ENCODE results near the gene KLHDC3.

Gene KLHDC3, protein sequence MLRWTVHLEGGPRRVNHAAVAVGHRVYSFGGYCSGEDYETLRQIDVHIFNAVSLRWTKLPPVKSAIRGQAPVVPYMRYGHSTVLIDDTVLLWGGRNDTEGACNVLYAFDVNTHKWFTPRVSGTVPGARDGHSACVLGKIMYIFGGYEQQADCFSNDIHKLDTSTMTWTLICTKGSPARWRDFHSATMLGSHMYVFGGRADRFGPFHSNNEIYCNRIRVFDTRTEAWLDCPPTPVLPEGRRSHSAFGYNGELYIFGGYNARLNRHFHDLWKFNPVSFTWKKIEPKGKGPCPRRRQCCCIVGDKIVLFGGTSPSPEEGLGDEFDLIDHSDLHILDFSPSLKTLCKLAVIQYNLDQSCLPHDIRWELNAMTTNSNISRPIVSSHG

DNA sequence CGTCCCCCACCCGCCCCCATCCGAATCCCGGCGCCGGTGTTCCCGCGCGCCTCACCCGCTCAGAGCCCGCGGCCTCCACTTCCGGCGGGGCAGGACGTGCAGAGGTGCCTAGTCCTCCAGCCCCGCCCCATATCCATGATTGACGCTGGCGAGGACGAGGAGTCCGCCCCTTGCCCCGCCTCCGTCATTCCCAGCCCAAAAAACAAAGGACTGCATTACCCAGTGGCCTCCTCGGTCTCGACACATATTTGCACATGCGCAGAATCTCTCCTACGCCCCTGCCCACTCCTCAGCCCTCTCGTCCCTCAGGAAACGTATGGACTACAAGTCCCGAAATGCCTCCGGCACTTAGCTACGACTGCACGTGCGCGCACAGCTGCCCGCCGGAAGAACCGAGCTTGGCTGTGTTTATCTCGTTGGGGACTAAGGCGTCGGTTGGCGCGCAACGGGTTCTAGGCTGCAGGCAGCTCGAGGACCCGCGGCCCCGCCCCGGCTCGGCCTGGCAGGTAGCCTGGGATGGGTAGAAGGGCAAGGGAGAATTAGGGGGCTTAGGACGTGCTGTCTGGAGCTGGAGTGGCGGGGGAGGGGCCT, at the start of gene KLHDC3, which contains the start of gene MEA1:
TSS of gene KLHDC3 (plus strand) at position 407 of the 591 bp plus-strand sequence. CDS start 2,944 bp downstream, outside the sequence.
TSS of gene MEA1 (minus strand) at position 104 of the 591 bp plus-strand sequence. CDS start 133 bp downstream, outside the sequence.
- DNase-seq (ENCODE audit: low spot score): peak; percentile 99

DNA sequence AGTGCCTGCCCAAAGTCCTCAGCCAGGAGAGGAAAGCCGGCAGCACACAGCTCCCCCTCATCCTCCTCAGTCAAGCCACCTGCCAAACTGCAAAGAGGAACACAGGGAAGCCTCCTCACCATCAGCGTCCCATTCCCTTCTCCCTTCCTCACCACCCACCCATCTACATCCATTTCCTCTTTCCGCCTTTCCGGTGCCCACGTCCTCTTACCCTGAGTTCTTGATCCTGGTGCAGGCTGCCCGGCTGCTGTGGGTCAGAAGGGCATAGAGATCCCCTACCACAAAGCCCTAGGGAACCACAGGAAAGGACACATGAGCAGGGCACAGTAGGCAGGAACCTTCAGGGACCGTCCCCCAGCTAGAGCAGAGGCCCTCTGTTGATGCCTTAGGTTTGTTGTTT, 47.5 kb upstream of the KLHDC3 start:
- no peak for DNase-seq (ENCODE audit: low spot score)

DNA sequence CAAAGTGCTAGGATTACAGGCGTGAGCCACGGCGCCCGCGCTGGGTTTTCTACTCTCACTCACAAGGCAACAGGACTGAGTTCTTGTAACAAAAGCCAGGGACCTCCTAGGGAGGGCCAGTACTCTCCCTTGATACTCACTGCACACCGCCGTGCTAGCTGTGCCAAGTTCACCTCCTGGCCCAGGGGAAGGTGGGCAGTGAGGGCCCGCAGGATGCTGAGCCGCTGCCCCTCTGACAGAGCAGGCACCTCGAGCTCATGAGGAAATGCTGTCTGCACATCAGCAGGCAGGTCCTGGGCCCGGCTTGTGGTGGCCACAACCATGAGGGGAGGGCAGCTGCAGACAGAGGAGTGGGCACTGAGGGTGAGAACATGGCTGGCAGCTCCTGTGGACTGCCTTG, 46.8 kb upstream of the KLHDC3 start:
- DNase-seq (ENCODE audit: low spot score): no peak

DNA sequence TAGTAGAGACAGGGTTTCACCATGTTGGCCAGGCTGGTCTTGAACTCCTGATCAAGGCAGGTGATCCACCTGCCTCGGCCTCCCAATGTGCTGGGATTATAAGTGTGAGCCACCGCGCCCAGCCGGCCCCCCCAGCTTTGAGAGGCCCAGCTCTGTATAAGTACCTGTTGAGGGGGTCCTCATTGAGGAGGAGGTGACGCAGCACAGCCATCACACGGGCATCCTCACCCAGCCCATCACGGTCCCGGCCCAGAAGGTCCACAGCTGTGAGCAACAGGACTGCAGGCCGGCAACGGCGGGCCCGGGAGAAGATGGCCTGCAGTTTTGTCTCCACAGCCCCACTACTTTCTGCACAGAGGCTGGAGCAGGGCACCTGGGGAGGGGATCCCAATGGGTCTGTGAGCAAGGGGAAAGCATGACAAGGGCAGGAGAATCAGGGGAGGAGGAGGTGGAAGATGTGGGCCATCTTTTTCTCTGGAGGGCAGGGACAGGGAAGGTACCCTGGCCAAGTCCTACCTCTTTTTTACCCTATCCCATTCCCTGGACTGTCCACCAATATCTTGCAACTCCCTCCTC, 45.8 kb upstream of the KLHDC3 start:
- DNase-seq (ENCODE audit: low spot score): no peak

DNA sequence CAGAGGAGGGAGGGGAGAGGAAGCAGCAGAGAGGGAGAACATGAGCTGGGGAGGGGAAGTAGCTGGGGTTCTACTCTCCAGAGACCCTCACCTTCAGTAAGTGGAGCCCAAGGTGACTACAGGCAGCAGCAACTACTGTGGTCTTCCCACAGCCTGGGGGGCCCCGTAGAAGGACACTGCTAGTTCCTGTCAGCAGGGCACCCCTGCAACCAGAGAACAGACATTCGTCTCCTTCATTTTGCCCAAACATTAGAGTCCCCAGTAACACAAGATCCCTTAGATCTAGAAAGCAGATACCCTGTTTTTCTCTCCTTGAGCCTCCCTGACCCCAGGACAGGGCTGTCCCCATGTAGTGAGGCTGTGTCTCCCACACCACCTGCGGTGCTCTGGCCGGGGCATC, 45.3 kb upstream of the KLHDC3 start:
- no peak for DNase-seq (ENCODE audit: low spot score)

DNA sequence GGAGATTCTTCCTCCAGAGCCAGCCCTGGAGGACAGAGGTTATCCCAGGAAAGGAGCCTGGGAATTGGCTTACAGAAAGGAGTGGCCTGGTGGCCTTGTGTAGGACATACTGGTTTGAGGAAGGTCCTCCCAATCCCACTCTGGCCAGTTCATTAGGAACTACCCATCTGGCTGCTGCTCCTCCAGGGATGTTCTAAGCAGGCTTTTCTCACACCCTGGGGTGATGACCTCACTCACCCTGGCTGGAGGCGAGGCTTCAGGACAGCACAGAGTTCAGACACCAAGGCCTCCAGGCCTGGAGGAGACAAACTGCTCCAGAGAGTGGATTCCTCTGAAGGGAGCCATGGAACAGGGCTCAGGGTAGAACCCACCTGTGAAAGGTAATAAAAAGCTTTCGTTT, 44.6 kb upstream of the KLHDC3 start:
- DNase-seq (ENCODE audit: low spot score): no peak

DNA sequence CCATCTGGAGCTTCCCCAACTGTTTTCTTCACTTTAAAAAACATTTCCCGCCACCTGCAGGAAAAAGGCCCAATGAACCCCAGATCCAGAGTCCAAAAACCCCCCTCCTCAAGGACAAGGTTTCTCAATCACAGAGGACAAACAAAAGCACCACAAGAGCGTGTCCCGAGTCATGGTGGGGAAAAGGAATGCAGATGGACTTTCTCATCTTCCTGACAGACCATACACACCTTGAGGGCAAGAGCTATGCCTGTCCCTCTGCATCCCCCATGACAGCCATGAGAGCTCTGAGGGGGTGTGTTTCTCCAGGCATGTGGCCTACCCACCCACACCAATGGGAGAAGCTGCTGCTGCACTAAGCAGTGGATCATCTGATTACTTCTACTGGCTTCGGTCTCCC, 44.1 kb upstream of the KLHDC3 start:
- no peak for DNase-seq (ENCODE audit: low spot score)

DNA sequence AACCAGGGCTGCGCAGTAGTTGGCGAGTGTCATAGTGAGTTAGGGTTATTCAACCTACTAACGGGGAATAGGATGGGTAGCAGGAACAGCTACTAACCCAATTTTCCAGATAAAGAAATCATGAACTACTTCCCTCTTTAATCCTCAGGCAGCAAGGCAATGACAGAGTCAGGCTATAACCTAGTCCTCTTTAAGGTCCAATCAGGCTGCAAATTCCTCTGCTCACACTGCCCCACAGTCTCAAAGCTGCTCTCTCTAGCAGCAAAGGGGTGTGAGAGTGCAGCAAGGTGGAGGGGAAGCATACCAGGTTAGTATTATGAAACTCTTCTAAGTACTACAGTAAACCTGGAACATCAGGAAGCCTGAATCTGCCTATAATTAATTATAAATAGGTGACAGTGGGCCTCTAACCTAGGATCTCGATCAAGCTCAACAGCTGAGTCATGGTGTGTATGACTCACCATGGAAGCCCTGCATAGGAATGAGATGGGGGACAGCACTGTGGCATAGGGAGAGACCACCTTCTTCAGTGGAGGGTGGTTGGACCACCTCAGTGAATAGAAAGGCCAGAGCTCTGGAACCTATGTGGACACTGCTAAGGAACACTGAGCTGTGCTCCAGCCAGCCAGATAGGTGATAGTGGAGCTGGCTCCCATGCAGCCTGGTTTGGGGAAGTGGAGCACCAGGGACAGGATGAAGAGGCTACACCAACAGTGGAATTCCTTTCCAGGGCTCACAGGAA, 43.0 kb upstream of the KLHDC3 start:
- DNase-seq (ENCODE audit: low spot score): peak; percentile 37

DNA sequence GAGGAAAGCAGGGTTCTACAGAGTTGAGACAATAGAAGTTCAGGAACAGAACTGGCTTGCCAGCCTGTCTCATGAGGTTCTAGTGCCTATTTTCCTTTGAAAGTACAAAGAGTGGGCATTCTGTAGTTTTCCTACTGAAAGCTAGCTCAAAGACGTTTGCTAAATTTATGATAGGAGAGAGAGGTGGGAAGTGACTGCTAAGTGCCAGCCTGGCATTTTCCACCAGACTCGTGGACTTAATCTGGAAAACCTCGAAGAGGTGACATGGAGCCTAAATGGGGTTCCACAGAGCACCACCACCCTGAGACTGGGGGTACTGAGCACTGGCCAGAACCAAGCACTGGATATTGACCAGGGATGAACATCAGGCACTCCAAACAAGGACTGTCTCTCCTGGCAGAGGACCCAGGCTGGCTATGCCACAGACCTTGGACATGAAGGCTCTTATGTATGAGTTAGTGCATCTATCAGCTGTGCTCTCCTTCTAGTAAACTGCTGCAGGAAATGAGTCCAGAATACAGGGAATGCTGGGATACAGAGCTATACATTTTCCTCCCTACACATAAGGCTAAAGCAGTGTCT, 42.2 kb upstream of the KLHDC3 start:
- DNase-seq (ENCODE audit: low spot score): no peak

DNA sequence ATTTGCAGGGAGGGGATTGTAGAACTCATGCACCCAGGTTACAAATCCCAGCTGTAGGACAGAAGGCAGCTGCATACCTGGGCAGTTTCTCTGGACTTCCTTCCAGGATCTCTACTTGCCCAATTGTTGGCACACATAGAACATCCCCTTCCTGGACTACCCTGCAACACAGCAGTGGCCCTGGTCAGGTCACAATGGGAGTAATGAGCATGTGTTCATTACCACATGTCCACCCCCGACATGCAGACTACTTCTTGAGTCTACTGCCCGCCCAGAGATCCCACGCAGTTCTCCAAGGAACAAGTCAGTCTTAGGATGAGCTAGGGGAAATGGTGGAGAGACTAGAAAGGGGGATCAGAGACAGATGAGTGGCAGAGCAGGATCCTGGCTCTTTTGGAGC, 40.1 kb upstream of the KLHDC3 start:
- DNase-seq (ENCODE audit: low spot score): no peak

DNA sequence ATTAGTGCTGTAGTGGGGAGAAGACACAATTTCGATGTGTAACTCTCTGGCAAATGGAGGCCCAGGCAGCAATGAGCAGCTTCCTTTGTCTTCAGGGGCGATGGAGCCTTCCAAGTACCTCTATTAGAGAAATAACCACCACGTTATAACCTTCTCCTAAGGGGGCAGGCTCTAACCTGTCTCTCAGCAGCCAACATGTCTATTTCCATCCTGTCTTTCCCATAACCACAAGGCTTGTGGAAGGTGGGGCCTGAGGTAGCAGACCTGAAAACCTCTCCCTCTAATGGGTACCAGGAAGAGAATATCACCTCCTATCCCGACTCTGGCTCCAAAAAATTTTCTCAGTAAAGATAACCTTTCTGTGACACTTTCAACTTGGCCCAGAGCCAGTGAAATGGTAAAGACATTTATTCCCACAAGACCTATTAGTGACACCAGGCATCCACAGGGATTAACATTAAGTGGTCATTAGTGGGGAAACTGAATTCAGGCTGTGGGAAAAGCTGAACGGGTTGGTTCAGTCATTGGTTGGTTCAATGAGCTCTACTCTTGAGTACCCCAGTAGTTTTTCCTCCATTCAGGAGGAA, 39.0 kb upstream of the KLHDC3 start:
- no peak for DNase-seq (ENCODE audit: low spot score)

DNA sequence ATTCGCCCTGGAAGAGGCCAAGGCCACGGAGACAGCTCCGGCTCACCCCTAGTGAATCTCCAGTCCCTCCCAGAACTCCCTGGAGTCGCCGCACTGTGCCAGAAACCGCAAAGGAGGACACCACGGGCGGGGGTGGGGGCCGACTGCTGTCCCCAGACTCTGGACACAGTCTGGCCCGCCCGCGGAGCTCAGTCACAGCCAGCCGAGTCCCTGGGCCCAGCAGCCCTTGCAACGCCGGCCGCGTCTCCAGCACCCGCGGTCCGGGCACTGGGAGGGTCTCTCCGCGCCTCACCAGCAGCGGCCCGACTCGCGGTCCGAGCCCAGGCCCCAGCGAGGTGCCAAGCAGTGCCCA, 35.6 kb upstream of the KLHDC3 start:
- DNase-seq (ENCODE audit: low spot score): peak; percentile 60

DNA sequence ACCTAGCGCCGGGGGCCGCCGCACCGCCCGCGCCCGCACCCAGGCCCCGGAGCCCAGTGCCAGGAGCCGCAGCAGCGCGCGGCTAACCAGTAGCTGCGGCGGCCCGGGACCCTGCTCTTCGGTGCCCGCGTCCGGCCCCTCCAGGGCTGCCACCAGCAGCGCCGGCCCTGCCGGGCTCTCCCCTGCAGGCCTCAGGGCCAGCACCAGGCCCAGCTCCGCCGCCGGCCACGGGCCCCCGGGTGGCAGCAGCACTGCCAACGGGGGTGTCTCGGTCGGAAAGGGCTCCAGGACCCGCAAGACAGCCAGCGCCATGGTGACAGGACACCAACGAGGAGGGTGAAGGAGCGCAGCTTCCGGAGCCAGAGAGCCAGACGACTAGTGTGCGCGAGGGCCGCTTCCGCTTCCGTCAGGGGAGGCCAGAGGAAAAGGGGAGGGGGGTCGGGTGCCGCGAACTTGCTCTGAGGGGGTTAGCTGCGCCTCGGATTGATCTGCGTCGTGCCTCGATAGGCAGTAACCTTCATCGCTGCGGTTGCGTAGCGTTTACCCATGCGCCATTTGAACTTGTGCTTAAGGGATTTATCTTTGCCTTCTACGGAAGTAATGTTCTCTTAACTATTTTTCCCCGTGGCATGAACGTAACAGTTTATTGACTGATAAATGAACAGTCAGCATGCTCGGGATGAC, 35.1 kb upstream of the KLHDC3 start, which contains the start of gene PEX6:
TSS of gene PEX6 (minus strand) at position 343 of the 684 bp plus-strand sequence. CDS start at position 312, 31 bp downstream.
- DNase-seq (ENCODE audit: low spot score): peak; percentile 88

DNA sequence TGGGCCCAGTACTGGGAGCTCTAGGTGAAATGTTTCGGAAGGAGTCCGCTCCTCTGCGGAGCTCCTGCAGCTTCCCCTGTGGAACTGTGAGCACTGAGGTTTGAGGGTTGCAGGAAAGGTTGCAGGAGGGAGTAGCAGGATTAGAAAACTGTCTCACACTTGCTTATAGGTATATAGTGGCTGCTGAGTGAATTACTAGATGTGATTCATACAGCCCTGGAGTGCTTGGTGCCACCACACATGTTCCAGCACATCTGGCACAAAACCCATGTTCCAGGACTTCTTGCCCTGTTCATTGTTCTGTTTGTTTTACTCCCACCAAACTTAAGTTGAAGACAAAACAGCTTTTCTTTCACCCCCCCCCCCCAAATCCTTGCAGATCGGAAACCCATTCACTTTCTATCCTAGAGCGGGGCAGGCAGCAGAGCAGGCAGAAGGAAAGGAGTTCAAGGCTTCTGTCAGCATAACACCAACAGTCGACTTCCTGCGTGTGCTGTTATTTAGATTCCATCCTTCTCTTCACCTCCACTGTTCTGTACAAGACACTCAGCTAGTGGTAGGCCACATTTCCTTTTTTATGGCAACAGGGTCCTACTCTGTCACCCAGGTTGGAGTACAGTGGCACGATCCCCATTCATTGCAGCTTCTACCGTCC, 34.4 kb upstream of the KLHDC3 start:
- DNase-seq (ENCODE audit: low spot score): peak; percentile 60

DNA sequence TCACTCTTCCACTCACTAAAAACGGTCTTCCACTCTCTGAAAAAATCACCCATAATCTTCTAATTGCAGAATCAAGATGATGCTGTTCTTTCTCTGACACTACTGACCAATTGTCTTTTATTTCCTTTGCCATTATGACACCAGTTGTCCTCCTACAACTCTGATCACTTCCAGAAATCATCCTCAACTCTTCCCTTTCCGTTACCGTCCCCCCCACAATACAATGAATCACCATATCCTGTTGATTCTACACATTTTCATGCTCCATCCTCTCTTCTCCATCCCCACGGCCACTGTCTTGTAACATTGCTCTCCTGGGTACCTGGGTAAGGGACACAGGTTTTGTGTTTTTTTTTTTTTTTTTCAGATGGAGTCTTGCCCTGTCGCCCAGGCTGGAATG, 32.2 kb upstream of the KLHDC3 start:
- no peak for DNase-seq (ENCODE audit: low spot score)

DNA sequence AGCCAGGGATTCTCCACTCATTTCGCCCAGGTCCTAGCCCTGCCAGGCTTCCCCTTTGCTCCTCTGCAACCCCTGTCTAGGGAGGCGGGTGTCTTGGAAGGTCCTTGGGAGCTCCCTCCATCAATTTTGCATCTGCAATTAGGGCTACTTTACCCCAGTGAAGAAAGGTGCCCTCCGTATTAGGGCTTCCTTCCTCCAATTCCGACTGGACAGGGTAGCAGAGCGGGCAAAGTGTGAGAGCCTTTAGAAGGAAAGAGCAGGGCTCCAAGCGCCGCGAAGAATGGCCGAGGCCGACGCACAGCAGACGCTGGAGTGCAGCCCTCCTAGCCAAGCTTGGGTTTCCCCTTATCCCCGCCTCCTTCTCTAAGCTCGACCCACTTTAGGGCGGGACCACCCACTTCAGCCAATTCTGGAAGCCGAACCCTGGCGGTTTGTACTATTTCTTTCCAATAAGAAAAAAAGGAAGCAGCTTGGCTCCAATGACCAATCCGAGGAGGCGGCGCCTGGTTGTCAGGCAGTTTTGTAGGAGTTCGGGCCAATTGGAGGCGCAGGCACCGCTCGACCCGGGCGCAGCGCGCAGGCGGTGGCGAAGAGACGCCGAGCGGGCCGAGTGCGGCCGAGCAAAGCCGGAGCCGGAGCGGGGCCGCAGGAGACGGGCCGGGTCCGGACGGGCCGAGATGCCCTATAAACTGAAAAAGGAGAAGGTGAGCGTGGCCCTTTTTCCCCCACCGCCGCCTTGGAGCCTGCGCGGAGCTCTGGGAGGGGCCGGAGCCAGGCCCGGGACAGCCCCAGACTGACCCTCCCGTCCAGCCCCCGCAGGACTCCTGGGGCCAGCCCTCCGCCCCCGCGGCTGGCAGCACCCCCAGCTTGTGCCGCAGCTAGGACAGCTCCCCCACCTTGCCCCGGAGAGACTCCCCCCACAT, 29.8 kb upstream of the KLHDC3 start, which contains the start of gene PPP2R5D:
TSS of gene PPP2R5D (plus strand) at position 570 of the 923 bp plus-strand sequence. CDS start at position 678, 108 bp downstream.
- peak; percentile 98 for DNase-seq (ENCODE audit: low spot score)

DNA sequence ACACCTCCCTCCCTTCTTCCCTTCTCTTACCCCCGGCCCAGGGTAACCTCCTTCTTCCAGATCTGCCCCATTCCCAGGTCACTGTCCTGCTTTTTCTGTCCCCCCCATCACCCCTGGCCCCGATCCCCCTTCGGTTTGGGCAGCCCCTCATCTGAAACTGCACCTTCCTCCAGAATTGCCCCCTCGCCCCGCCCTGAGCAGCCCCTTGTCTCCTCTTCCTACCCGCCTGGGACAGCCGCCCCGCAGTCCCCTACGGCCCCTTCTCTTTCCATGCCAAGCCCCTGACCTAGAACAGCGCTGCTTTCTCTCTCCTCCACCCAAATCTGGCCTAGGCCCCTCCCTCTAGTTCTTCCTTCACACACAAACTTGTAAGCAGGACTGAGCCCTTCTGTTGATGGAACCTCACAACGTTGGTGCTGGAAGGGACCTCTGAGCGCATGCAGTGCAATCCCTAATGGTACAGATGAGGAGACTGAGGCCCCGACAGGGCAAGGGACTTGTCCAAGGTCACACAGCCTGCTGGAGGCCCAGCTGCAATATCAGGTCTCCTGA, 29.0 kb upstream of the KLHDC3 start:
- DNase-seq (ENCODE audit: low spot score): no peak

DNA sequence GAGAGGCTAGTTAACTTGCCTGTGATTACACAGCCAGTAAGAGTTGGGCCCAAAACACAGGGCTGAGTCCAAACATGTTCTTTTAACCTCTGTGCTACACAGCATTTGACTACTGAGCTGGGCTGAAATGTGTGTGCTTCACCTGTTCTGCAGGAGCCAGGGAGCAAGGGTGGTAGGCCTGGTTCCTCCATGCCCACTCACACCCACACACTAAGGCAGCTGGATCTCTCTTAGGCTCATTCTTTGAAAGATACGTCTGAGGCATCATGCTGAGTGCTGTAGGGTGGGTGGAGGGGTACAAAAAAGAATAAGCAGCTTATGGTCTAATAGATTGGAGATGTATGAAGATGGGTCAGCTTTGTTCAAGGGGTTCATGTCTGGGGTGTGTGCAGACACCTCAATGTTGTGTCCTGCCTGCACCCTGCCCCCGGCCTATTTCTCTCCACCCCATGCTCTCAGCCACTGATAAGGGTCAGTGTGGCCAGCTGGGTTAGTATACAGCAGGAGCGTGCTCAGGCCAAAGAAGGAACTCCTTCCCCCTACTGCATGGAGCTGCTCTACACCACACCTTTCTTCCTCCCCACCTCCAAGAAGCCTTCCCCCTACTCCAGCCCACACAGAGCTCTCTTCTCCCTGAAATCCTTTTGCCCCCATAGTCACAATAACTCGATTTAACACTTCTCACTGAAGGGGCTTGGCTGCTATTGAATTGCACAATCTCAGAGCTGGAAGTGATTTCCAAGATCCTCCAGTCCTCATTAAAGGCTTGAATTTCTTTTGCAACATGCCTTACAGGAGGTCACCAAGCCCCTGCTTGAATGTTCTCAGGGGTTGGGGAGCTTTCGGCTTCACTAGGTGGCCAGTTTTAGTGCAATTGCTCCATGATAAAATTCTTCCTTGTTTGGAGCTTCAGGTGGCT, 26.3 kb upstream of the KLHDC3 start:
- DNase-seq (ENCODE audit: low spot score): no peak
